Mammary epithelial cell (primary cell): ENCODE results near the gene MAGI1.

Experiments used
- CTCF ChIP-seq, 2 donors: IDR thresholded peaks in 1 of 2; conservative IDR thresholded peaks in 1 of 2; 2 replicates each; pipeline ENCODE4 v1.5.1; 2011 to 2012; ENCODE audit warnings: inconsistent platforms in 2 of 2, low read length in 2 of 2, mild to moderate bottlenecking in 2 of 2, control low read depth in 1 of 2, low read depth in 1 of 2; ENCODE audit not compliant: insufficient read depth in 1 of 2; ENCODE audit errors: extremely low read depth in 1 of 2
- EZH2 ChIP-seq: IDR thresholded peaks from 2 replicates; pipeline ENCODE4 v1.6.1; 2012; ENCODE audit warnings: low read length, inconsistent platforms, borderline replicate concordance

GRCh38 chr3:65582012-65582717 is 456.6 kb downstream of the MAGI1 start:
- TF ChIP-seq CTCF (conservative IDR thresholded peaks at IDR 0.05 in 1 of 2, IDR thresholded peaks at IDR 0.05 in 1 of 2; ENCODE audit: extremely low read depth in 1 of 2, insufficient read depth in 1 of 2, low read depth in 1 of 2, low read length in 2 of 2) = no peak
- TF ChIP-seq EZH2 = no peak
